Type B pancreatic cell (in vitro differentiated cells): ENCODE results near the gene SKA1. TPM values are rescaled to one million over a fixed set of nuclear protein-coding genes. Genes with fewer than 3 reads are reported as not detected.

Experiments
- DNase-seq: peaks from one replicate; pipeline ENCODE4 v3.0.0; 2021; ENCODE audit warnings: mixed read lengths; ENCODE audit not compliant: unreplicated experiment; ENCODE audit errors: extremely low spot score
- H3K27ac Mint-ChIP-seq: 2 replicates; pipeline ENCODE4 v1.8.0; 2021; ENCODE audit warnings: mild to moderate bottlenecking, mixed read lengths
- H3K27me3 Mint-ChIP-seq: 2 replicates; pipeline ENCODE4 v1.8.0; 2021; ENCODE audit warnings: mixed read lengths
- H3K36me3 Mint-ChIP-seq: 2 replicates; pipeline ENCODE4 v1.8.0; 2021; ENCODE audit warnings: mixed read lengths
- H3K4me1 Mint-ChIP-seq: one replicate; pipeline ENCODE4 v1.8.0; 2021; ENCODE audit warnings: mixed read lengths; ENCODE audit not compliant: unreplicated experiment
- H3K4me3 Mint-ChIP-seq: 2 replicates; pipeline ENCODE4 v1.8.0; 2021; ENCODE audit warnings: mild to moderate bottlenecking, mixed read lengths
- H3K9me3 Mint-ChIP-seq: 2 replicates; pipeline ENCODE4 v1.8.0; 2021; ENCODE audit warnings: mixed read lengths
- total RNA-seq: library from RNA; stranded (reverse); gene quantifications from 2 replicates; pipeline ENCODE4 v1.2.1, GENCODE V29; 2021; ENCODE audit warnings: low replicate concordance
- TF ChIP-seq, protein P1 (sequence below): fragments of 200-600 bp; sonication (generic); conservative IDR thresholded peaks from 2 replicates; pipeline ENCODE4 v1.5.0; 2021; ENCODE audit warnings: antibody characterized with exemption, mild to moderate bottlenecking

The SKA1 gene
- total RNA-seq, 1 donor from 2014 or later = 14.0 TPM

- no peaks in the 10 kb centered on the region for H3K9me3 Mint-ChIP-seq
- no peak for DNase-seq
- peaks cover 8% of the 10 kb centered on the region for H3K4me1 Mint-ChIP-seq
- H3K27me3 Mint-ChIP-seq = no peaks in the 10 kb centered on the region
- no peak overlapping the region for H3K4me3 Mint-ChIP-seq
- TF ChIP-seq, protein P1, sequence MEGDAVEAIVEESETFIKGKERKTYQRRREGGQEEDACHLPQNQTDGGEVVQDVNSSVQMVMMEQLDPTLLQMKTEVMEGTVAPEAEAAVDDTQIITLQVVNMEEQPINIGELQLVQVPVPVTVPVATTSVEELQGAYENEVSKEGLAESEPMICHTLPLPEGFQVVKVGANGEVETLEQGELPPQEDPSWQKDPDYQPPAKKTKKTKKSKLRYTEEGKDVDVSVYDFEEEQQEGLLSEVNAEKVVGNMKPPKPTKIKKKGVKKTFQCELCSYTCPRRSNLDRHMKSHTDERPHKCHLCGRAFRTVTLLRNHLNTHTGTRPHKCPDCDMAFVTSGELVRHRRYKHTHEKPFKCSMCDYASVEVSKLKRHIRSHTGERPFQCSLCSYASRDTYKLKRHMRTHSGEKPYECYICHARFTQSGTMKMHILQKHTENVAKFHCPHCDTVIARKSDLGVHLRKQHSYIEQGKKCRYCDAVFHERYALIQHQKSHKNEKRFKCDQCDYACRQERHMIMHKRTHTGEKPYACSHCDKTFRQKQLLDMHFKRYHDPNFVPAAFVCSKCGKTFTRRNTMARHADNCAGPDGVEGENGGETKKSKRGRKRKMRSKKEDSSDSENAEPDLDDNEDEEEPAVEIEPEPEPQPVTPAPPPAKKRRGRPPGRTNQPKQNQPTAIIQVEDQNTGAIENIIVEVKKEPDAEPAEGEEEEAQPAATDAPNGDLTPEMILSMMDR = no peak
- H3K27ac Mint-ChIP-seq = no peak overlapping the region
- H3K36me3 Mint-ChIP-seq = peaks cover 16% of the 10 kb centered on the region
Measured at GRCh38 chr18:50393802-50394201, 19.0 kb downstream of the SKA1 start.

DNA sequence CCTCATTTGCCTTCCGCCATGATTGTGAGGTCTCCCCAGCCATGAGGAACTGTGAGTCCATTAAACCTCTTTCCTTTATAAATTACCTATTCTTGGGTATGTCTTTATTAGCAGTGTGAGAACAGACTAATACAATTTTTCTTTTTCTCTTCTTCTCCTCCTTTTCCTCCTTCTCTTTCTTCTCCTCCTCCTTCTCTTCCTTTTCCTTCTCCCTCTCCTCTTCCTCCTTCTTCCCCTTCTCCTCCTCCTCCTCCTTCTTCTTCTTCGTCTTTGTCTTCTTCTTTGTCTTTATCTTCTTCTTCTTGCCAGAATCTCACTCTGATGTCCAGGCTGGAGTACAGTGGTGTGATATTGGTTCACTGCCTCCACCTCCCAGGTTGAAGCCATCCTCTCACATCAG, 20.2 kb downstream of the SKA1 start:
- peaks cover 12% of the 10 kb centered on the region for H3K36me3 Mint-ChIP-seq
- no peak for DNase-seq
- TF ChIP-seq, protein P1 = no peak
- peaks cover 13% of the 10 kb centered on the region for H3K4me1 Mint-ChIP-seq
- no peaks in the 10 kb centered on the region for H3K27me3 Mint-ChIP-seq
- no peaks in the 10 kb centered on the region for H3K9me3 Mint-ChIP-seq
- H3K4me3 Mint-ChIP-seq = no peak overlapping the region
- no peak overlapping the region for H3K27ac Mint-ChIP-seq

GRCh38 chr18:50396005-50396660, 21.3 kb downstream of the SKA1 start:
- H3K4me3 Mint-ChIP-seq = no peak overlapping the region
- DNase-seq = no peak
- H3K9me3 Mint-ChIP-seq = no peaks in the 10 kb centered on the region
- H3K4me1 Mint-ChIP-seq = peaks cover 17% of the 10 kb centered on the region
- TF ChIP-seq, protein P1 = no peak
- peaks cover 3% of the 10 kb centered on the region for H3K27me3 Mint-ChIP-seq
- no peak overlapping the region for H3K27ac Mint-ChIP-seq
- H3K36me3 Mint-ChIP-seq = peaks cover 10% of the 10 kb centered on the region

GRCh38 chr18:50397023-50397422, 22.2 kb downstream of the SKA1 start:
- no peak for DNase-seq

GRCh38 chr18:50398099-50398498, 23.3 kb downstream of the SKA1 start:
- peak overlapping the region; percentile 34 for H3K27ac Mint-ChIP-seq
- H3K4me1 Mint-ChIP-seq = peaks cover 20% of the 10 kb centered on the region
- H3K4me3 Mint-ChIP-seq = peak overlapping the region; percentile 75
- H3K36me3 Mint-ChIP-seq = peaks cover 5% of the 10 kb centered on the region
- H3K9me3 Mint-ChIP-seq = no peaks in the 10 kb centered on the region
- TF ChIP-seq, protein P1 = no peak
- peaks cover 5% of the 10 kb centered on the region for H3K27me3 Mint-ChIP-seq
- no peak for DNase-seq

More at GRCh38 chr18:50397023-50397422, 22.2 kb downstream of the SKA1 start:
- Mint-ChIP-seq H3K4me3 (no peak overlapping the region), H3K36me3 (peaks cover 7% of the 10 kb centered on the region), H3K27ac (no peak overlapping the region), H3K4me1 (peaks cover 17% of the 10 kb centered on the region), H3K27me3 (peaks cover 3% of the 10 kb centered on the region), H3K9me3 (no peaks in the 10 kb centered on the region)
- TF ChIP-seq, protein P1 = no peak
